NCI-H82 (cell line): Measurements from ENCODE around the gene ZNF335.
"Not testable (repeated sequence)": the region's sequence is repeated elsewhere in the genome, so short reads cannot be mapped to it uniquely, and the experiment has no call there.

Source experiments
- DNase-seq: peaks from one replicate; lab custom pipeline; 2025; lab: John Stamatoyannopoulos, UW

Gene ZNF335

DNA sequence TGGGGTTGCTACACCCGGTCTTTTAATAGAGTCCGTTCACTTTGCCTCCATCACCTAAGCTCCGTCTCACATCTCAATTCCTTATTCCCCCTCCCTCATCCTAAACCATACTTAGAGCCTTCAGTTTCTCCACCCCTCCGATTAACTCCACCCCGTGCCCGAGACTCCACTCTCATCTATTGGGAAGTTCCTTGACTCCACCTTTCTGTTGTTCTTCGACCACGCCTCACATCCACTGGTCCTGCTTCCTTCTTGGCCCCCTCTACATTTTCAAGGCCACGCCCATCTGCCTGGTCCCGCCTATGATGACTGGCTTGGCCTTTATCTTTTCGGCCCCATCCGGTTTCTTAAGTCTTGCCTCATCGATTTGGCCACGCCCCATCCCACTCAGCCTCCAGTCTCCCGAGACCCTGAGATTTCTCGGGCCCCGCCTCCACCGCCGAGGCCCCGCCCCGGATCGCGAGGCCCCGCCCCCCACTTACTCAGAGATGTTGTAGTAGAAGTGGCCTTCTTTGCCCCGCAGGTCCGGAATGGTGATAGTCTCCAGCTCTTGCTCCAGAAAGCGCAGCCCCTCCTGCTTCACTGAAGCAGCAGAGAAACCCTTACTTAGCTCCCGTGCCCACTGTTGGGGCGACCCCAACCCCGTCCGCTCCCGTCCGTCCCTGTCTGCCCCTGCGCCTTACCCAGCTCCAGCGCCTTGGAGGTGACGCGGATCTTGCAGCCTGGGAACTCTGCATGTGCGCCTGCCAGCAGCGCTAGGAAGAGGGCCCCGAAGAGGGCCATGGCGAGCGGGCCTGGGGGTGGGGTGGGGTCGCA, 61.1 kb downstream of the ZNF335 start:
- peak; percentile 100 for DNase-seq

GRCh38 chr20:45909817-45910669, 62.0 kb downstream of the ZNF335 start:
- no peak for DNase-seq

DNA sequence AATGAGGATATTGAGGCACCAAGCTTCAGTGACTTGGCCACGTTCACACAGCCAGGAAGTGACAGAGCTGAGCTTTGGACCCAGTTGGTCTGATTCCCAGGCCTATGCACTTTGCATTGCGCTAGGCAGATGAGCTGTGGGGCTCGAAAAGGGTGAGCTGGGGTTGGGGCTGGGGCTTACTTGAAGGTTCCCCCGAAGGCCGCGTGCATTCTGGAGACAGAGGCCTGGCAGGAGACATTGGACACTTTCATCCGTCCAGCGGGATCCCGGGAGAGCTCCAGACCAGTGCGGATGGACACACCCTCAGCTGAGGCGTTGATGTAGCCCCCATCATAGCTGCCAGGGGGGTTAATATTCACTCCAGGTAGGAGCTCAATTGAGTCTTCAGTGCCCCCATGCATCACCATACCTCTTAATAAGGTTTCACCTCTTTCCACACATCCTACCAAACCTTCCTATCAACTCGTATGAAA, 62.6 kb downstream of the ZNF335 start:
- no peak for DNase-seq

DNA sequence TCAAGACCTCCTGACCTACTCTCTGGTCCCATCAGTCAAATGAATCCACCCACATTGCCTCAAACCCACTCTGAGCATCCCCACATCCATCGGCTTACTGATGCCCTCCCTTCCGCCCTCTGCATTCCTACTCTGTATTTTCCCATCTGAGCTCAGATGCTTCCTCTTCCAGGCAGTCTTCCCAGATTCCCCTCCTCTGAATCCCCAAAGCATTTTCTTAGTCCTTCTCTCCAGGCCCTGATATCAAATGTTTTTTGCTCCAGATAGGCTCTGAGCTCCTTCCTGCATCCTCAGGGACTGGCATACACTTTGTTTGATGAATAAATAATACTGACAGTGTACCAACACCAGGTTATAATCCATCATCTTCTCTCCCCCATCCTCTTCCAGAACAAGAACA, 63.9 kb downstream of the ZNF335 start:
- DNase-seq = no peak

DNA sequence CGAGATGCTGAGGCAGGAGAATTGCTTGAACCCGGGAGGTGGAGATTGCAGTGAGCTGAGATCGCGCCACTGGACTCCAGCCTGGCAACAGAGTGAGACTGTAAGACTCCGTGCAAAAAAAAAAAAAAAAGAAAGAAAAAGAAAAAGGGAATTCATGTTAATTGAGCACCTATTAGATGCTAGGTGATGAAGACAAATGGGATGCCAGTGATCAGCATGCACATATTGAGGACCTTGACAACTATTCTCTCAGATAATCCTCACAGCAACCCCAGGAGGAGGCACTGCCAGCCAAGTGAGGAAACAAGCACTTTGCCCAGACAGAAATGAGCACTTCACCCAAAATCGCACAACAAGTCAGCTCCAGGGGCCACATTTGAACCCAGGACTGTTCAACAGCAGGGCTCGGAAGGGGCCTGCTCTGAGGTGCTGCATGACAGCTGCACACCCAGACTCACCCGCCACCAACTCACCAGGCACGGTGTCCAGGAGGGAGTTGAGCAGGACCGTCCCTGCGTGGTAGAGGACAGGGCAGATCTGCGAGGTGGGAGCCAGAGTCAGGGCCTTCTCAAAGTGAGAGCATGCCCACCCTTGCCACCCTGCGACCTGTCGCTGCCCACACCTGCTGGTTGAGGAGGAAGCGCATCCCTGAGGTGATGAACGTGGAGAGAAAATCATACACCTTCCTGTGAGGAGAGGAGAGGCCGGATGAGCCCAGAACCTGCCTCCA, 64.6 kb downstream of the ZNF335 start:
- DNase-seq = no peak

- no peak for DNase-seq
Observed at GRCh38 chr20:45905505-45906079, 66.4 kb downstream of the ZNF335 start.

DNA sequence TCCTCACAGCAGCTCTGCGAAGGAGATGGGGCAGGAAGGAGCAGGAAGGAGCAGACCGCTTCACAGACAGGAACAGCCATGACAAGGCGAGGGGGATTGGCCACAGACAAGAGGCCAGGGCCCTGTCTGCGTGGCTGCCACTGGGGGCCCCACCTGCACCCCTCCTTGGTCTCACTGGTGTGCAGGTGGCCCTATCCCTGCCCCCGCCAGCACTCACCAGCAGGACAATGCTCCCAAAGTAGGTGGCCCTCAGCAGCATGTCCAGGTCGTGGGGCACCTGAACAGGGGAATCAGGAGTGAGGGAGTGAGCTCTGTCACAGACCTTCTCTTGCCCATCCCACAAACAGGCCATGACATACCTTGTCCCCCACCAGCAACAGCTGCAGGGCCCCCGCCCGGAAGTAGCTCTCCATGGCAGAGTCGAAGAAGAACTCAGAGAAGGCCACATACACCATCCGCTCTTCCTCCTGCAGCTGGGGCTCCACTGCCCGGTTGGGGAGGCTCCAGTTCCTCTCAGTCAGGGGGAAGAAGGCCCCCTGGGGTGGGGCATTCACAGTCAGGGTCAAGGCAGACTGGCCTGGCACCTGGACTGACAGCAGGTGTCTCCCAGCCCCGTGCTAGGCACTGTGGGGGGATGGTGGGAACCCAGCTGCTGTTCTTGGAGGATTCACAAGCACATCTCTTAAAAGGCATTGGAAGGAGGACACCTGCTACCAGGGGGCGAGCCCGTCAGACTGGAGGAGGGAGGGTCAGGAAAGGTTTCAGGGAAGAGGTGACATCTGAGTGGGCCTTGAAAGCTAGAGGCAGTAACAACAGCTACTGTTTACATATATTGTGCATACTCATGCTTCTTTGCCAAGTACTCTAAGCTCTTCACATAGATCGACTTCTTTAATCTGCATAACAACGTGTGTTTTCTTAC, 67.2 kb downstream of the ZNF335 start:
- DNase-seq = no peak

GRCh38 chr20:45902199-45902701, 69.8 kb downstream of the ZNF335 start:
- DNase-seq = no peak

DNA sequence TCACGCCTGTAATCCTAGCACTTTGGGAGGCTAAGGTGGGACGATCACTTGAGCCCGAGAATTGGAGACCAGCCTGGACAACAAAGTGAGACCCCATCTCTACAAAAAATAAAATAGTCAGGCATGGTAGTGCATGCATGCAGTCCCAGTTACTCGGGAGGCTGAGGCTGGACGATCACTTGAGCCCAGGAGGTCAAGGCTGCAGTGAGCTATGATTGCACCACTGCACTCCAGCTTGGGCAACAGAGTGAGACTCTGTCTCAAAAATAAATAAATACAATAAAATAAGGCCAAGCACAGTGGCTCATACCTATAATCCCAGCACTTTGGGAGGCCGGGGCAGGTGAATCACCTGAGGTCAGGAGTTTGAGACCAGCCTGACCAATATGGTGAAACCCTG, 70.7 kb downstream of the ZNF335 start:
- not testable (repeated sequence) for DNase-seq

DNA sequence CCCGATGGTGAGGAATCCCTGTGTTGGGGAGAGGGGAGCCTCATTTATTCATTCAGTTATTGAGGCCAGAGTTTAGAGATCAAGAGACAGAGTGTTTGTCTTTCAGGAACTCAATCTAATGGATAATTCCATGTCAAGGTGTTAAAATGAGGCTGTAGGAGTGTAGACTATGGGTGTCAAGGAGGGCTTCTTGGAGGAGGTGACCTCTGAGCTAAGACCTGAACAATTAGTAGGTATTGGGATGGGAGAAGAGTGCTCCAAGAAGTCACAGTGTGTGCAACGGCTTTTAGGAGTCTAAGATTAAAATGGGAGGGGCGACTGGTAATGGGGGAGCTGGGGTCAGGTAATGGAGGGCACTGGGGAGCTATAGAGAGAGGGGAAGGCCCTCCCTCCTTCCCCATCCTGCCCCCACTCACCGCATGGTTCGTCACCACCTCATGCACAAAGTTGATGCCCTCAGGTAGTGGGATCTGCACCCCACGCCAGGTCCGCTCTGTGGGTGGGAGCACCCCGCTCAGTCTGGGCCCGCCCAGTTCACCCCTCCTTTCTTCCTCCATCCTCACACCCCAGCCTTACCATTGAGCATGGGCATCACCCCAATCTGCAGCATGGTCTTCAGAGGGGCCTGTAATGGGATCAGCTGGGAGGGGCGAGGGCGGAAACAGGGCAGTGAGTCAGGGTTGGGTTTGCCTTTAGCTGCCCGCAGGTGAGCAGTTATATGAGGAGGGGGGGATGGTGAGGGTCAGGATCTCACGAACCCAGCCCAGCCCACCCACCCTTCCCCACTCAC, 72.8 kb downstream of the ZNF335 start:
- DNase-seq = no peak
